OCI-LY1 (cell line): Measurements from ENCODE around the gene CCNL2.

Experiments used
- CTCF ChIP-seq: fragments of 200-600 bp; sonication (generic), shearing (Covaris generic); IDR thresholded peaks from 2 replicates; pipeline ENCODE4 v1.5.1; 2017; ENCODE audit warnings: mild to moderate bottlenecking, antibody characterized with exemption, low read length, moderate library complexity, mixed read lengths
- EZH2 ChIP-seq: fragments of 200-600 bp; sonication (generic), shearing (Covaris generic); IDR thresholded peaks from 2 replicates; pipeline ENCODE4 v1.8.0; 2017; ENCODE audit warnings: borderline replicate concordance, mixed run types, mild to moderate bottlenecking, antibody characterized with exemption, low read length, moderate library complexity, mixed read lengths

DNA sequence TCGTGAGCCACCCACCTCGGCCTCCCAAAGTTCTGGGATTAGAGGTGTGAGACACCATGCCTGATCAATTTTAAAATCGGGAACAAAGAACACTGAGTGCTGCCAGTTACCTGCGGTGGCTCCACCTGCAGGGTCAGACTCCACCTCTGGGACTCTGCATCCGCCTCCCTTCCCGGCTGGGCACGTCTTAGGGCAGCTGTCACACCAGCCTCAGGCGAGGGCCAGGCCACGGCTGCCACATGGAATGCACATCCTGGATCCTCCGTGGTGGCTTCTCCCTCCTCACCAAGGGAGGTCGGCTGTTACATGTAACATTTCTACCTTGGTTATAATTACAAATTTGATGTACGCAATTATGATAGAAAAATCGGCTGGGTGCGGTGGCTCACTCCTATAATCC is 34.9 kb downstream of the CCNL2 start:
- TF ChIP-seq CTCF (no peak), EZH2 (no peak)
